ENCODE measurements around the gene ENGASE. TPM values are rescaled to one million over a fixed set of nuclear protein-coding genes. Genes with fewer than 3 reads are reported as not detected.

ENGASE gene
- total and polyA plus RNA-seq, 2 donors from 2014 or later: 14.3 to 49.3 TPM

DNA sequence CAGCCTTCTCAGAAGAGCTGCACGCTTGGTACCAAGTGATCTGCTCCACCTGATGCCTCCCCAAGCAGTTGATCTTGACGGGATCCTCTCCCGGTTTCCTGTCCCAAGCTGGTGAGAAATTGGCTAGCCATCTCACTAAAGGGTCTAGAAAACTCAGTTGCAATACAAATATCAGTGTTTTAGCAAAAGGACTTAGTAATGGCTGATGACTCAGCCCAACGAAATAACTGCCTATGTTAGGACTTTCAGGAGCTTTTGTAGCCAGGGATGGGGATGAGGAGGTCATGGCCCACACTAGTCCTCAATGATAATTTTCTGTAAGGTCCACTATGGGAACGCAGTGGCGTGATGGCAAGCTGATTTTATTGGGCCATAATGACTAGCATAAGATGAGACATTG lies 23.3 kb upstream of the ENGASE start:
- intact Hi-C loops (cut with DNase I): no loop called here
- FAIRE-seq: no peak
- Histone ChIP-seq H3K27me3 (ENCODE audit: control insufficient read depth, insufficient read depth, low read length) (no peaks in the 10 kb centered on the region), H3K9ac (ENCODE audit: low read length in 3 of 3) (no peak overlapping the region), H3K27ac (ENCODE audit: low read depth in 2 of 2, low read length in 2 of 2) (no peak overlapping the region), H3K4me1 (ENCODE audit: control insufficient read depth in 2 of 3, insufficient read depth in 2 of 3, low read depth in 1 of 3, low read length in 3 of 3) (no peaks in the 10 kb centered on the region), H3K9me3 (ENCODE audit: control insufficient read depth in 2 of 3, insufficient read depth in 1 of 3, low read length in 3 of 3) (no peaks in the 10 kb centered on the region), H3K4me3 (ENCODE audit: low read length in 3 of 3) (no peak overlapping the region), H3K36me3 (ENCODE audit: control insufficient read depth in 2 of 3, insufficient read depth in 3 of 3, low read length in 3 of 3) (no peaks in the 10 kb centered on the region)
- no peak for DNase-seq
- TF ChIP-seq, protein P1, sequence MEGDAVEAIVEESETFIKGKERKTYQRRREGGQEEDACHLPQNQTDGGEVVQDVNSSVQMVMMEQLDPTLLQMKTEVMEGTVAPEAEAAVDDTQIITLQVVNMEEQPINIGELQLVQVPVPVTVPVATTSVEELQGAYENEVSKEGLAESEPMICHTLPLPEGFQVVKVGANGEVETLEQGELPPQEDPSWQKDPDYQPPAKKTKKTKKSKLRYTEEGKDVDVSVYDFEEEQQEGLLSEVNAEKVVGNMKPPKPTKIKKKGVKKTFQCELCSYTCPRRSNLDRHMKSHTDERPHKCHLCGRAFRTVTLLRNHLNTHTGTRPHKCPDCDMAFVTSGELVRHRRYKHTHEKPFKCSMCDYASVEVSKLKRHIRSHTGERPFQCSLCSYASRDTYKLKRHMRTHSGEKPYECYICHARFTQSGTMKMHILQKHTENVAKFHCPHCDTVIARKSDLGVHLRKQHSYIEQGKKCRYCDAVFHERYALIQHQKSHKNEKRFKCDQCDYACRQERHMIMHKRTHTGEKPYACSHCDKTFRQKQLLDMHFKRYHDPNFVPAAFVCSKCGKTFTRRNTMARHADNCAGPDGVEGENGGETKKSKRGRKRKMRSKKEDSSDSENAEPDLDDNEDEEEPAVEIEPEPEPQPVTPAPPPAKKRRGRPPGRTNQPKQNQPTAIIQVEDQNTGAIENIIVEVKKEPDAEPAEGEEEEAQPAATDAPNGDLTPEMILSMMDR (IDR thresholded peaks at IDR 0.05; ENCODE audit: borderline replicate concordance, extremely low read depth, insufficient read depth): no peak

GRCh38 chr17:79052131-79052530 lies 22.5 kb upstream of the ENGASE start:
- TF ChIP-seq, protein P1 (IDR thresholded peaks at IDR 0.05; ENCODE audit: borderline replicate concordance, extremely low read depth, insufficient read depth): no peak
- H3K27me3 ChIP-seq (ENCODE audit: control insufficient read depth, insufficient read depth, low read length): no peaks in the 10 kb centered on the region
- H3K36me3 ChIP-seq (ENCODE audit: control insufficient read depth in 2 of 3, insufficient read depth in 3 of 3, low read length in 3 of 3): no peaks in the 10 kb centered on the region
- FAIRE-seq (no peak), DNase-seq (no peak)
- no peak overlapping the region for H3K4me3 ChIP-seq (ENCODE audit: low read length in 3 of 3)
- no peak overlapping the region for H3K9ac ChIP-seq (ENCODE audit: low read length in 3 of 3)
- H3K27ac ChIP-seq (ENCODE audit: low read depth in 2 of 2, low read length in 2 of 2): no peak overlapping the region
- intact Hi-C loops (cut with DNase I): no loop called here
- no peaks in the 10 kb centered on the region for H3K4me1 ChIP-seq (ENCODE audit: control insufficient read depth in 2 of 3, insufficient read depth in 2 of 3, low read depth in 1 of 3, low read length in 3 of 3)
- no peaks in the 10 kb centered on the region for H3K9me3 ChIP-seq (ENCODE audit: control insufficient read depth in 2 of 3, insufficient read depth in 1 of 3, low read length in 3 of 3)

- intact Hi-C loops (cut with DNase I): no loop called here
- DNase-seq (peak in 1 of 5 donors; percentile 18), FAIRE-seq (no peak)
These were observed 21.2 kb upstream of the ENGASE start for GRCh38 chr17:79053251-79053925.

More at GRCh38 chr17:79053251-79053925, 21.2 kb upstream of the ENGASE start:
- Histone ChIP-seq H3K9me3 (ENCODE audit: control insufficient read depth in 2 of 3, insufficient read depth in 1 of 3, low read length in 3 of 3) (no peaks in the 10 kb centered on the region), H3K9ac (ENCODE audit: low read length in 3 of 3) (no peak overlapping the region), H3K27ac (ENCODE audit: low read depth in 2 of 2, low read length in 2 of 2) (no peak overlapping the region), H3K27me3 (ENCODE audit: control insufficient read depth, insufficient read depth, low read length) (no peaks in the 10 kb centered on the region), H3K4me3 (ENCODE audit: low read length in 3 of 3) (no peak overlapping the region), H3K4me1 (ENCODE audit: control insufficient read depth in 2 of 3, insufficient read depth in 2 of 3, low read depth in 1 of 3, low read length in 3 of 3) (no peaks in the 10 kb centered on the region), H3K36me3 (ENCODE audit: control insufficient read depth in 2 of 3, insufficient read depth in 3 of 3, low read length in 3 of 3) (no peaks in the 10 kb centered on the region)
- TF ChIP-seq, protein P1 (IDR thresholded peaks at IDR 0.05; ENCODE audit: borderline replicate concordance, extremely low read depth, insufficient read depth): no peak

Data from kidney (tissue), 14 donors.